Trophoblast cell (in vitro differentiated cells and primary cell): ENCODE measurements around the gene RTN4RL1.

ENCODE experiments used
- DNase-seq, 2 donors: peaks; one replicate each; pipeline ENCODE4 v3.0.0-alpha.2; 2016
- H2AFZ ChIP-seq: 2 replicates; pipeline ENCODE4 v1.6.1; 2013; ENCODE audit warnings: low read length, moderate library complexity, mild to moderate bottlenecking; ENCODE audit not compliant: insufficient read depth, poor library complexity
- H2AK5ac ChIP-seq: 2 replicates; pipeline ENCODE4 v1.6.1; 2013; ENCODE audit warnings: mild to moderate bottlenecking, low read length
- H2BK120ac ChIP-seq: 2 replicates; pipeline ENCODE4 v1.6.1; 2013; ENCODE audit warnings: low read length, mild to moderate bottlenecking, moderate library complexity; ENCODE audit not compliant: insufficient read depth, poor library complexity
- H2BK12ac ChIP-seq: 2 replicates; pipeline ENCODE4 v1.6.1; 2013; ENCODE audit warnings: mild to moderate bottlenecking, low read length, moderate library complexity
- H2BK5ac ChIP-seq: 2 replicates; pipeline ENCODE4 v1.6.1; 2013; ENCODE audit warnings: low read length, low read depth, moderate library complexity, mild to moderate bottlenecking; ENCODE audit not compliant: poor library complexity
- H3K14ac ChIP-seq: 2 replicates; pipeline ENCODE4 v1.6.1; 2013; ENCODE audit warnings: mild to moderate bottlenecking, low read length
- H3K18ac ChIP-seq: 2 replicates; pipeline ENCODE4 v1.6.1; 2013; ENCODE audit warnings: mild to moderate bottlenecking, low read length
- H3K23ac ChIP-seq: 2 replicates; pipeline ENCODE4 v1.6.1; 2013; ENCODE audit warnings: low read length
- H3K27ac ChIP-seq: 2 replicates; pipeline ENCODE4 v1.5.1; 2013; ENCODE audit warnings: low read depth, mild to moderate bottlenecking, inconsistent platforms, low read length, moderate library complexity
- H3K27me3 ChIP-seq: 2 replicates; pipeline ENCODE4 v1.6.1; 2013; ENCODE audit warnings: inconsistent platforms, mild to moderate bottlenecking, low read length, moderate library complexity; ENCODE audit not compliant: insufficient read depth
- H3K36me3 ChIP-seq, 2 experiments: 1 replicate in 1 of 2; 2 replicates in 1 of 2; pipeline ENCODE4 v1.6.1; 2013; ENCODE audit warnings: low read length in 2 of 2, mild to moderate bottlenecking in 2 of 2, moderate library complexity in 1 of 2; ENCODE audit not compliant: insufficient read depth in 2 of 2, control insufficient read depth in 1 of 2
- H3K4ac ChIP-seq: 2 replicates; pipeline ENCODE4 v1.6.1; 2013; ENCODE audit warnings: low read depth, mild to moderate bottlenecking, low read length, moderate library complexity
- H3K4me1 ChIP-seq, 2 experiments: 1 replicate in 1 of 2; 2 replicates in 1 of 2; pipeline ENCODE4 v1.6.1; 2013; ENCODE audit warnings: low read length in 2 of 2, mild to moderate bottlenecking in 2 of 2, moderate library complexity in 1 of 2; ENCODE audit not compliant: insufficient read depth in 2 of 2, control insufficient read depth in 1 of 2
- H3K4me2 ChIP-seq: 2 replicates; pipeline ENCODE4 v1.6.1; 2013; ENCODE audit warnings: inconsistent platforms, mild to moderate bottlenecking, low read length, moderate library complexity
- H3K4me3 ChIP-seq: 2 replicates; pipeline ENCODE4 v1.5.1; 2013; ENCODE audit warnings: mild to moderate bottlenecking, low read depth, low read length, inconsistent platforms
- H3K79me1 ChIP-seq: one replicate; pipeline ENCODE4 v1.6.1; 2013; ENCODE audit warnings: low read length
- H3K79me2 ChIP-seq: 2 replicates; pipeline ENCODE4 v1.6.1; 2013; ENCODE audit warnings: low read length, mild to moderate bottlenecking; ENCODE audit not compliant: control insufficient read depth, insufficient read depth, poor library complexity
- H3K9ac ChIP-seq: 2 replicates; pipeline ENCODE4 v1.6.1; 2013; ENCODE audit warnings: mild to moderate bottlenecking, low read length
- H3K9me3 ChIP-seq: 2 replicates; pipeline ENCODE4 v1.6.1; 2013; ENCODE audit warnings: low read depth, mild to moderate bottlenecking, control low read depth, inconsistent platforms, low read length; ENCODE audit not compliant: insufficient read depth
- H4K12ac ChIP-seq: 2 replicates; pipeline ENCODE4 v1.6.1; 2013; ENCODE audit warnings: low read depth, mild to moderate bottlenecking, low read length, moderate library complexity
- H4K8ac ChIP-seq: 2 replicates; pipeline ENCODE4 v1.6.1; 2013; ENCODE audit warnings: low read depth, mild to moderate bottlenecking, low read length, moderate library complexity
- H4K91ac ChIP-seq: one replicate; pipeline ENCODE4 v1.6.1; 2013; ENCODE audit warnings: low read depth, mild to moderate bottlenecking, low read length, moderate library complexity
- WGBS: extraction: QIAGEN DNeasy Blood & Tissue Kit; methylation state at CpG from one replicate; pipeline ENCODE4 v1.1.7; 2013; ENCODE audit warnings: missing lambda C conversion rate; ENCODE audit not compliant: insufficient read length, insufficient coverage; ENCODE audit errors: extremely low coverage; 5-methylcytosine and 5-hydroxymethylcytosine counted together

RTN4RL1 gene

GRCh38 chr17:1941272-1942065, 83.7 kb downstream of the RTN4RL1 start:
- Histone ChIP-seq H3K4me1 (no peaks in the 10 kb centered on the region), H2AFZ (no peak overlapping the region), H4K8ac (no peak overlapping the region), H2BK120ac (no peak overlapping the region), H3K14ac (no peak overlapping the region), H3K27ac (no peak overlapping the region), H4K12ac (no peak overlapping the region), H3K36me3 (no peaks in the 10 kb centered on the region), H3K79me2 (no peaks in the 10 kb centered on the region), H3K9me3 (peaks cover 1% of the 10 kb centered on the region), H3K23ac (no peak overlapping the region), H3K4ac (no peak overlapping the region), H3K4me2 (no peak overlapping the region), H2BK5ac (no peak overlapping the region), H2BK12ac (no peak overlapping the region), H3K9ac (no peak overlapping the region), H2AK5ac (no peak overlapping the region), H3K18ac (no peak overlapping the region), H3K4me3 (no peak overlapping the region), H4K91ac (no peak overlapping the region), H3K27me3 (no peaks in the 10 kb centered on the region), H3K79me1 (no peaks in the 10 kb centered on the region)
- no peak for DNase-seq
- WGBS = no CpG with 5 or more reads among the region's 23 CpGs

GRCh38 chr17:1940810-1941185, 84.3 kb downstream of the RTN4RL1 start:
- H4K91ac ChIP-seq = no peak overlapping the region
- H3K4me2 ChIP-seq = no peak overlapping the region
- no peak overlapping the region for H2AK5ac ChIP-seq
- H3K9ac ChIP-seq = no peak overlapping the region
- peaks cover 1% of the 10 kb centered on the region for H3K9me3 ChIP-seq
- H3K14ac ChIP-seq = no peak overlapping the region
- no peaks in the 10 kb centered on the region for H3K27me3 ChIP-seq
- H3K79me2 ChIP-seq = no peaks in the 10 kb centered on the region
- H3K4ac ChIP-seq = no peak overlapping the region
- no peak overlapping the region for H4K12ac ChIP-seq
- H2AFZ ChIP-seq = no peak overlapping the region
- no peak overlapping the region for H2BK5ac ChIP-seq
- DNase-seq = no peak
- no CpG with 5 or more reads among the region's 10 CpGs for WGBS
- H2BK12ac ChIP-seq = no peak overlapping the region
- H3K27ac ChIP-seq = no peak overlapping the region
- H3K79me1 ChIP-seq = no peaks in the 10 kb centered on the region
- no peaks in the 10 kb centered on the region for H3K36me3 ChIP-seq
- no peak overlapping the region for H4K8ac ChIP-seq
- no peak overlapping the region for H2BK120ac ChIP-seq
- H3K23ac ChIP-seq = no peak overlapping the region
- no peaks in the 10 kb centered on the region for H3K4me1 ChIP-seq
- H3K18ac ChIP-seq = no peak overlapping the region
- no peak overlapping the region for H3K4me3 ChIP-seq

GRCh38 chr17:1939981-1940809, 84.9 kb downstream of the RTN4RL1 start:
- Histone ChIP-seq H2BK5ac (no peak overlapping the region), H2AFZ (no peak overlapping the region), H3K79me1 (no peaks in the 10 kb centered on the region), H3K9ac (no peak overlapping the region), H2AK5ac (no peak overlapping the region), H4K91ac (no peak overlapping the region), H3K79me2 (no peaks in the 10 kb centered on the region), H4K8ac (no peak overlapping the region), H3K27ac (no peak overlapping the region), H3K36me3 (no peaks in the 10 kb centered on the region), H3K27me3 (no peaks in the 10 kb centered on the region), H3K4me1 (no peaks in the 10 kb centered on the region), H3K4me2 (no peak overlapping the region), H3K14ac (no peak overlapping the region), H3K23ac (no peak overlapping the region), H3K18ac (no peak overlapping the region), H4K12ac (no peak overlapping the region), H2BK120ac (no peak overlapping the region), H3K4me3 (no peak overlapping the region), H2BK12ac (no peak overlapping the region), H3K9me3 (peaks cover 1% of the 10 kb centered on the region), H3K4ac (no peak overlapping the region)
- WGBS = no CpG with 5 or more reads among the region's 27 CpGs
- no peak for DNase-seq

- H4K8ac ChIP-seq = no peak overlapping the region
- H3K79me2 ChIP-seq = no peaks in the 10 kb centered on the region
- H4K91ac ChIP-seq = no peak overlapping the region
- H3K27ac ChIP-seq = no peak overlapping the region
- no peak overlapping the region for H2BK5ac ChIP-seq
- no peaks in the 10 kb centered on the region for H3K36me3 ChIP-seq
- no peak overlapping the region for H2BK120ac ChIP-seq
- H2AK5ac ChIP-seq = no peak overlapping the region
- no peaks in the 10 kb centered on the region for H3K27me3 ChIP-seq
- no peak overlapping the region for H2BK12ac ChIP-seq
- no peak overlapping the region for H3K9ac ChIP-seq
- peaks cover 1% of the 10 kb centered on the region for H3K9me3 ChIP-seq
- H3K18ac ChIP-seq = no peak overlapping the region
- no peak overlapping the region for H2AFZ ChIP-seq
- H4K12ac ChIP-seq = no peak overlapping the region
- H3K4me3 ChIP-seq = no peak overlapping the region
- no peak overlapping the region for H3K23ac ChIP-seq
- H3K4me1 ChIP-seq = no peaks in the 10 kb centered on the region
- no peak overlapping the region for H3K4me2 ChIP-seq
- H3K14ac ChIP-seq = no peak overlapping the region
- H3K79me1 ChIP-seq = no peaks in the 10 kb centered on the region
- DNase-seq = no peak
- WGBS = no CpG with 5 or more reads among the region's 25 CpGs
- H3K4ac ChIP-seq = no peak overlapping the region
Observed at GRCh38 chr17:1937461-1937860, 87.7 kb downstream of the RTN4RL1 start.
